GM23338 (cell line): ENCODE results near the gene PTPN20.
"Not testable (repeated sequence)": the region's sequence is repeated elsewhere in the genome, so short reads cannot be mapped to it uniquely, and the experiment has no call there.

ENCODE experiments used
- CREB1 ChIP-seq: fragments of 250-450 bp; sonication (Bioruptor Pico); IDR thresholded peaks from 2 replicates; pipeline ENCODE4 v1.5.0; 2020; ENCODE audit warnings: low read depth, mild to moderate bottlenecking, moderate library complexity
- EZH2 ChIP-seq: fragments of 200-600 bp; sonication (generic); IDR thresholded peaks from one replicate; pipeline ENCODE4 v1.8.0; 2017; ENCODE audit warnings: antibody characterized with exemption, mild to moderate bottlenecking, low read depth; ENCODE audit not compliant: unreplicated experiment
- EZH2phosphoT487 ChIP-seq: fragments of 200-600 bp; sonication (generic); IDR thresholded peaks from one replicate; pipeline ENCODE4 v1.8.1; 2018; ENCODE audit warnings: antibody characterized with exemption; ENCODE audit not compliant: unreplicated experiment
- JUNB ChIP-seq: IDR thresholded peaks from one replicate; pipeline ENCODE4 v1.6.1; 2016; ENCODE audit warnings: antibody characterized with exemption; ENCODE audit not compliant: unreplicated experiment
- NANOG ChIP-seq: IDR thresholded peaks from 2 replicates; pipeline ENCODE4 v1.6.1; 2016; ENCODE audit warnings: antibody characterized with exemption, borderline replicate concordance
- POLR2AphosphoS5 ChIP-seq: IDR thresholded peaks from 2 replicates; pipeline ENCODE4 v1.6.1; 2016; ENCODE audit warnings: antibody characterized with exemption, low read depth
- STAT1 ChIP-seq: IDR thresholded peaks from one replicate; pipeline ENCODE4 v1.6.1; 2016; ENCODE audit warnings: antibody characterized with exemption; ENCODE audit not compliant: unreplicated experiment
- ZNF114 ChIP-seq: fragments of 250-450 bp; sonication (Bioruptor Pico); IDR thresholded peaks from 2 replicates; pipeline ENCODE4 v1.5.0; 2020; ENCODE audit warnings: mild to moderate bottlenecking, moderate library complexity
- ZNF331 ChIP-seq: fragments of 250-450 bp; sonication (Bioruptor Pico); IDR thresholded peaks from 2 replicates; pipeline ENCODE4 v1.5.0; 2020; ENCODE audit warnings: low read depth, mild to moderate bottlenecking, moderate library complexity
- TF ChIP-seq, protein P1 (sequence below), 2 experiments: fragments of 200-600 bp in 1 of 2; sonication (generic) in 1 of 2; conservative IDR thresholded peaks; 2 replicates each; pipeline versions ENCODE4 v1.5.1 to v1.6.1; 2016 to 2017; ENCODE audit warnings: antibody characterized with exemption in 2 of 2, low read depth in 2 of 2, mild to moderate bottlenecking in 2 of 2, moderate library complexity in 1 of 2
- TF ChIP-seq, protein P2 (sequence below): IDR thresholded peaks from one replicate; pipeline ENCODE4 v1.6.1; 2018; ENCODE audit warnings: antibody characterized with exemption; ENCODE audit not compliant: unreplicated experiment
- TF ChIP-seq, protein P3 (sequence below): IDR thresholded peaks from 2 replicates; pipeline ENCODE4 v1.6.1; 2016; ENCODE audit warnings: antibody characterized with exemption

DNA sequence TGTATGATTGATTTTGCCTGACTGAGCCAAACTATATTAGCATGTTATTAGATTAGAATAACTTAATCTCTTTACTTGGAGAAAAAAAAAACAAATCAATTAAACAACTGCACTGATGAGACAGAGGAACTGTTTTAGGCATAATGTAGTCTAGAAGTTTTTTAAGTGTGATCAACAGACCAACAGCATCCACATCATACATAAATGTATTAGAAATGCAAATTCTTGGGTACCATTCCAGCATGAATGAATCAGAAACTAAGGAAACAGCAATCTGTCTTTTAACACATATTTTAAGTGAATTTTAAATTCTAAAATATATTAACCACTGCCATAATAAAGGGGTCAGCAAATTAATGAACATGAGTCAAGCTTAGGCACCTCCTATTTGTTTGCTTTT is 41.5 kb upstream of the PTPN20 start:
- TF ChIP-seq, protein P1, sequence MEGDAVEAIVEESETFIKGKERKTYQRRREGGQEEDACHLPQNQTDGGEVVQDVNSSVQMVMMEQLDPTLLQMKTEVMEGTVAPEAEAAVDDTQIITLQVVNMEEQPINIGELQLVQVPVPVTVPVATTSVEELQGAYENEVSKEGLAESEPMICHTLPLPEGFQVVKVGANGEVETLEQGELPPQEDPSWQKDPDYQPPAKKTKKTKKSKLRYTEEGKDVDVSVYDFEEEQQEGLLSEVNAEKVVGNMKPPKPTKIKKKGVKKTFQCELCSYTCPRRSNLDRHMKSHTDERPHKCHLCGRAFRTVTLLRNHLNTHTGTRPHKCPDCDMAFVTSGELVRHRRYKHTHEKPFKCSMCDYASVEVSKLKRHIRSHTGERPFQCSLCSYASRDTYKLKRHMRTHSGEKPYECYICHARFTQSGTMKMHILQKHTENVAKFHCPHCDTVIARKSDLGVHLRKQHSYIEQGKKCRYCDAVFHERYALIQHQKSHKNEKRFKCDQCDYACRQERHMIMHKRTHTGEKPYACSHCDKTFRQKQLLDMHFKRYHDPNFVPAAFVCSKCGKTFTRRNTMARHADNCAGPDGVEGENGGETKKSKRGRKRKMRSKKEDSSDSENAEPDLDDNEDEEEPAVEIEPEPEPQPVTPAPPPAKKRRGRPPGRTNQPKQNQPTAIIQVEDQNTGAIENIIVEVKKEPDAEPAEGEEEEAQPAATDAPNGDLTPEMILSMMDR (conservative IDR thresholded peaks at IDR 0.05; ENCODE audit: low read depth in 2 of 2): not testable (repeated sequence)
- TF ChIP-seq EZH2; CREB1 (CRISPR knock-in tag); POLR2AphosphoS5; EZH2phosphoT487; JUNB; NANOG; ZNF331 (CRISPR knock-in tag); ZNF114 (CRISPR knock-in tag); STAT1: not testable (repeated sequence)
- TF ChIP-seq, protein P2, sequence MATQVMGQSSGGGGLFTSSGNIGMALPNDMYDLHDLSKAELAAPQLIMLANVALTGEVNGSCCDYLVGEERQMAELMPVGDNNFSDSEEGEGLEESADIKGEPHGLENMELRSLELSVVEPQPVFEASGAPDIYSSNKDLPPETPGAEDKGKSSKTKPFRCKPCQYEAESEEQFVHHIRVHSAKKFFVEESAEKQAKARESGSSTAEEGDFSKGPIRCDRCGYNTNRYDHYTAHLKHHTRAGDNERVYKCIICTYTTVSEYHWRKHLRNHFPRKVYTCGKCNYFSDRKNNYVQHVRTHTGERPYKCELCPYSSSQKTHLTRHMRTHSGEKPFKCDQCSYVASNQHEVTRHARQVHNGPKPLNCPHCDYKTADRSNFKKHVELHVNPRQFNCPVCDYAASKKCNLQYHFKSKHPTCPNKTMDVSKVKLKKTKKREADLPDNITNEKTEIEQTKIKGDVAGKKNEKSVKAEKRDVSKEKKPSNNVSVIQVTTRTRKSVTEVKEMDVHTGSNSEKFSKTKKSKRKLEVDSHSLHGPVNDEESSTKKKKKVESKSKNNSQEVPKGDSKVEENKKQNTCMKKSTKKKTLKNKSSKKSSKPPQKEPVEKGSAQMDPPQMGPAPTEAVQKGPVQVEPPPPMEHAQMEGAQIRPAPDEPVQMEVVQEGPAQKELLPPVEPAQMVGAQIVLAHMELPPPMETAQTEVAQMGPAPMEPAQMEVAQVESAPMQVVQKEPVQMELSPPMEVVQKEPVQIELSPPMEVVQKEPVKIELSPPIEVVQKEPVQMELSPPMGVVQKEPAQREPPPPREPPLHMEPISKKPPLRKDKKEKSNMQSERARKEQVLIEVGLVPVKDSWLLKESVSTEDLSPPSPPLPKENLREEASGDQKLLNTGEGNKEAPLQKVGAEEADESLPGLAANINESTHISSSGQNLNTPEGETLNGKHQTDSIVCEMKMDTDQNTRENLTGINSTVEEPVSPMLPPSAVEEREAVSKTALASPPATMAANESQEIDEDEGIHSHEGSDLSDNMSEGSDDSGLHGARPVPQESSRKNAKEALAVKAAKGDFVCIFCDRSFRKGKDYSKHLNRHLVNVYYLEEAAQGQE: not testable (repeated sequence)
- TF ChIP-seq, protein P3, sequence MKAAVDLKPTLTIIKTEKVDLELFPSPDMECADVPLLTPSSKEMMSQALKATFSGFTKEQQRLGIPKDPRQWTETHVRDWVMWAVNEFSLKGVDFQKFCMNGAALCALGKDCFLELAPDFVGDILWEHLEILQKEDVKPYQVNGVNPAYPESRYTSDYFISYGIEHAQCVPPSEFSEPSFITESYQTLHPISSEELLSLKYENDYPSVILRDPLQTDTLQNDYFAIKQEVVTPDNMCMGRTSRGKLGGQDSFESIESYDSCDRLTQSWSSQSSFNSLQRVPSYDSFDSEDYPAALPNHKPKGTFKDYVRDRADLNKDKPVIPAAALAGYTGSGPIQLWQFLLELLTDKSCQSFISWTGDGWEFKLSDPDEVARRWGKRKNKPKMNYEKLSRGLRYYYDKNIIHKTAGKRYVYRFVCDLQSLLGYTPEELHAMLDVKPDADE: not testable (repeated sequence)
